RPMI8226 (cell line): ENCODE results near the gene XRCC3.

Experiments used
- DNase-seq: peaks from one replicate; pipeline ENCODE4 v3.0.0-alpha.2; 2015

The XRCC3 gene

DNA sequence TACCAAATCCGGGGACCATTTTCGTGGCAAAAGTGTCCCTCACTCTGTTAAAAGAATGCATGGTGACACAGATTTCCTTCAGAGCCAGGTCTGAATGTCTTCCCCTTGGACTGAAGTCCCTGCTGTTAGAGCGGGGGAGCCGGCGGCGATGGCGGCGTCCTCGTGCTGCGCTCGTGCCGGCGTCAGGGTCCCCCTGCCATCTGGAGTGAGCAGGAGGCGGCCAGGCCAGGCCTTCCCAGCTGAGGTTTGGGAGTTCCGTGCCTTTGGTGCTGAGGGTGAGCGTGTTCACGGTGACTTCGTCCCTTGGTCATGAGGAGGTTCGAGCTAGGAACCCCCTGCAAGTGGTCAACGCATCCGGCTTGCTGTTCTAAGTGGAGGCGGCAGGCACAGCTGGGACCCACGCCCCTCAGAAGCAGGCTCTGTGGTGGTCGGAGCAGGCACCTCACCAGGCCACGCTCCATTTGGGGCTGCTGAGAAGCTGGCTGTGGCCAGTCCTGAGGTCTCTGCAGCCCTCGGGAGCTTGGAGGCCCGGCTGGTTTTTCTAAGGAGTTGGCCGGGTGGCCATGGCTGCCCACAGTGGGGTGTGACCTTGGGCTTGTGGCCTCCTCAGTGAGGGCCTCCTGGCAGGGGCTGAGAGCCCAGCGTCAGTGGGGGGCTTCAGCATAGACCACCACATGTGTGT is 9.9 kb upstream of the XRCC3 start:
- no peak for DNase-seq

DNA sequence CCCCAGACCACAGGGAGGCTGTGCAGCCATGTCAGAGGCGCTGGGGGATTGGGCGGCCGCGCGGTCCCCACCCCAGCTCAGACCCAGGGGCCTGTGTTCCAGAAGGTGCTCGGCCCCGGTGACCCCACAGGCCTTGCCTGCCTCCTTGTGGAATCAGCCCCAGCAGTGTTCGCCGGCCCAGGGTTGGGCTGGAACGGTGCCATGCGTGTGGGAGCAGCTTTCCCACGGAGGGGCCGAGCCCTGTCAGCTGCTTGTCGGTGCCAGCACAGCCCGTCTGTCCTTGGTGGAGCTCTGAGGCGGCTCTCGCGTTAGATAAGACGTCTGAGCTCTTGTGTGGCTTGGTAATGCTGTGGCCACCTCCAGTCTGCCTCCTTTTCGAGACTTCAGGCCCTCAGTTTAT is 8.9 kb upstream of the XRCC3 start:
- no peak for DNase-seq

DNA sequence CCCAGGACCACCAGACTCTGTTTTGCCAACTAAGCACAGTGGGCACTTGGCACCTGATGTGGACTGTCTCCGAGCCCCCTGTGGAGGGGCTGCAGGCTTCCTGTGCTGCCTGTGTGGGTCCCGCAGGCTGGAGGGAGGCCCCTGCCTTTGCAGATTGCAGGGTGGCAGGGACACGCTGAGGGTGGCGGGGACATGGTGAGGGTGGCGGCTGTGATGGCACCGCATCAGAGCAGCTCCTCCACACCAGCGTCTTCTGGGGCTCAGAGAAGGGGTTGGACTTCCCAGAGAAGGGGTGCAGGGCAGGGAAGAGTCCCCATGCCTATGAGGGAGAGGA is 8.5 kb upstream of the XRCC3 start:
- DNase-seq, result no peak

DNA sequence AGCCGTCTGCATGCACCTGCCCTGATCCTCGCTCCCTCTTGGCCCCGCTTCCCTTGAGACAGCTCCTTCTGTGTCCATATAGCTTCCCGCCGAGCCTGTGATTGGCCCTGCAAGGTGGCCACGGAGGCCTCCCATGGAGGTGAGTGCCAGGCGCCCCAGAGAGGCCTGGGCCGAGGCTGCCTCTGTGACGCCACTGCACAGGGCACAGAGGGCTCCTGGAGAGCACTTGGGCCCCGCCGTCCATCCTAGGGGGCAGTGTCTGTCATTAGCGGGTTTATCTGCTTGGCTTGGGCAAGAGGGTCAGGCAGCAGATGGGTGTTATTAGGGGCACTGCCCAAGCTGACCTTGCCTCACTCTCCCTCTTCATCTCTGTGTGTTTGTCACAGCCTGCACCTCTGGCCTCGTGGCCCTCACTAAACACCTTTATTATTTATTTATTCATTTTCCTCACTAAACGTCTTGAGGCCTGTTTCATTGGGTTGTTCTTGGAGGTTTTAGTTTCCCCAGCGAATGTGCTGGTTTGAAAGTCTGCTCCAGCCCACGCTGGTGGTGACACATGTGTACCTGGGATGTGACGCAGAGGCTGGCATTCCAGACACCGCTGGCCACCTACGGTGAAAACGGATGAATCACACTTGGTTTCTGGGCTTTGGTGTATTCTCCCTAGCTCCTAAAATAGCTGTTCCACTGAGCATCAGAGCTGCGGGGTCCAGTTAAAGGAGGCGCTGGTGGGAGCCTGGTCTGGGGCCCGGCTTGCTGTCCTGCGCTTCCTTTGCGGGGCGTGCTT is 6.3 kb upstream of the XRCC3 start:
- no peak for DNase-seq

DNA sequence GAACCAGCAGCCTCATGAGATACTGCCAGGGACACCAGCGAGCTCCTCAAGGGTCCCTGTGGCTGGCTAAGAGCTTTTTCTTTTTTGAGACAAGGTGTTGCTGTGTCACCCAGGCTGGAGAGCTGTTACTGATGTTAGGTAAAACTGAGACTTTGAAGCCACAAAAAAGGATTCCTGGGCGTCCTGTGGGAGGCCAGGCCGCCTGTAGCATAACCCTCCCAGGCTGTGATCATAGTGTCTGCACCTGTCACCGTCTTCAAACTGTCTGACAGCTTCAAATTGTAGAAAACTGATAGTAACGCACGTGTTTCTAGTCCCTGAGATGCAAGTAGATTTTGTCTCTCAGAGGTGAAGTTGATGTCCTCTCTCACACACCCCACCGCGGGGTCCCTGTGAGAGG is 4.5 kb upstream of the XRCC3 start:
- no peak for DNase-seq

DNA sequence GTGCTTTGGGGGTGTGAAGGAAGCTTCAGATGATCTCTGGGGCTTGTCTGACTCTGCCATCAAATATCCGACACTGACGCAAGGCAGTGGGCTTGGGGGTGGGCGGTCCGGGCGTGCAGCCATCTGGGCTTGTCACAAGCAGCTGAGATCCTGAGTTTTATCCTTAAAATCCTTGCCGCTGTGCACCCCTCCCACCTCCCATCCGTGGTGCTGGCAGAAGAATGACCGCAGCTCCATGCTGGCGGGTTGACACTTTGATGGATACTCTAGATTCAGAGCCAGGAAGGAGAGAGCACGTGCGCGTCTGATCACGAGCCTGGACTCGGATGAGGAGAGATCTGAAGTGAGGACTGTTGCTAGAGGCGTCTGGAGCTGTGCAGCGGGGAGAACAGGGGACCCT is 3.3 kb upstream of the XRCC3 start:
- DNase-seq, result no peak

DNA sequence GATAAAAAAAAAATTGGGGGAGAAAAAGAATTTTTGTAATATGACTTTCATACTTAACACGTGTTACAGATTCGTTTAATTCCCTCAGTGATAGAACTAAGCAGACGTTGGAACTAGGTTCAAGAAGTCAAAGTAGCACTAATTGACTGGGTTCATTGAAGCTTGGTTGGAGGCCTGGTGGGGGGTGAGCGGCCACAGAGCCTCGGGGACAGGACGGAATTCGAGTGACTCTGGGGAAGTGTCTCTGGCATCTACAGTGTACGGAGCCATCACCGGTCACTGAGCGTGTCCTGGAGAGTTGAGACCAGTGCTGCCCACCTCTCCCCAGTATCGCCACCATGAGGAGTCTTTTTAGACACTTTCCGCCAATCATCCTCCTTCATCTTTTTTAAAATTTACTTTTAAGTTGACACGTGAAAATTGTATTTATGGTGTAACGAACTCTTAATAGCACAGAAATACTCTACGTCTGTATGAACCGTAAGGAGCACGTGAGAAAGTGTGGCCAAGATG is 1.7 kb upstream of the XRCC3 start:
- DNase-seq, result no peak

DNA sequence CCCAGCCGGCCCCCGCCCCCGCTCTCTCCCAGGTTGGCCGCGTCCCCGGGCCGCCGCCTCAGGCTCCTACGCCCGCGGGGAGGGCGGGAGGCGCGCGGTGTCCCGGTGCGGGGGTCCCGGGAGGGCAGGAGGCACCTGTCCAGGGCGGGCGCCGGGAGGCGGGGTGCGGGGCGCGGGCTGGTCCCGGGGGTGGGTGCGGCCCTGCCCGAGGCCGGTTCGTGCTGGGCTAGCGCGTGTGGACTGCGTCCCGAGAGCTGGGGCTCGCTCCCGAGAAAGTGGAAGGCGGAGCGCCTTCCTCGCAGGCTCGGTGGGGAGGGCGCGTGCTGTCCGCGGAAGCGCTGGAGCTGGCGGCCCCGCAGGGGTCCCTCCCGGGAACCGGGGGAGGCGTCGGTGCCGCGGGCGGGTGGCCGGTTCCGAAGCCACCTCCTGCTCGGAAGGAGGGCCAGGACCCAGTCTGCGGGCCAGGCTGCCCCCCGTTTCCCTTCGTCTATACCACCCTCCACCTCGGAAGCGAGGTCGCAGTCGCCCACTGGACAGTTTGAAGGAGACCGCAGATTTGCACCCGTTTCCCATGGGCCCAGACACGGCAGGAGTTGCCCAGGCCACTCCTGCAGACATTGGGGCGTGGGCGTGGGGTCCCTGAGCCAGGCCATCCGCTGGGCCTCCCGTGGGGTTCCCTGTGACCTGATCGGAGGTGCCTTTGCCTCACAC is 995 bp upstream of the XRCC3 start:
- peak; percentile 29 for DNase-seq

DNA sequence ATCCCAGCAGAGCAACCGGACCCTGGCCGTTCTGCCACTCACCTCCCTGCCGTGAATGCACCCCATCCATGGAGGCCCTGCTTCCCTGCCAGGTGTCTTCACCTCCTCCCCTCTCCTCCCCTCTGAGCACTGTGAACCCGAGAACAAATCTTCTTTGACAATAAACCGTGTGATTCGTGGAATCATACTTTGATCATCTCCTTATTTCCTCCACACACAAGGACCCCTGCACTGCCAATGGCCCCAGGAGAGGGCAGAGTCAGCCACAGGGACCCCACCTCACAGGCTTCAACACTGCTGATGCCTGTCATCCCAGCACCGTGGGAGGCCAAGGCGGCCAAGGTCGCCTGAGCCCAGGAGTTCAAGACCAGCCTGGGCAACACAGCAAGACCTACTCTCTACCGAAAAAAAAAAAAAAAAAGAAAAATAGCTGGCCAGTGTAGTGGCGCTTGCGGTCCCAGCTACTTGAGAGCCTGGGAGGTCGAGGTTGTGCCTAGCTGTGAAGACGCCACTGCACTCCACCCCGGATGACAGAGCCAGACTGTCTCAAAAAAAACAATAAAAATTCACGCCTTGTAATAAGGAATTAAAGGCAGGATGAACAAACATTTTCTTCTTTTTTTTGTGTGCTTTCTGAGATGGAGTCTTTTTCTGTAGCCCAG is 1.1 kb downstream of the XRCC3 start:
- DNase-seq, result no peak

DNA sequence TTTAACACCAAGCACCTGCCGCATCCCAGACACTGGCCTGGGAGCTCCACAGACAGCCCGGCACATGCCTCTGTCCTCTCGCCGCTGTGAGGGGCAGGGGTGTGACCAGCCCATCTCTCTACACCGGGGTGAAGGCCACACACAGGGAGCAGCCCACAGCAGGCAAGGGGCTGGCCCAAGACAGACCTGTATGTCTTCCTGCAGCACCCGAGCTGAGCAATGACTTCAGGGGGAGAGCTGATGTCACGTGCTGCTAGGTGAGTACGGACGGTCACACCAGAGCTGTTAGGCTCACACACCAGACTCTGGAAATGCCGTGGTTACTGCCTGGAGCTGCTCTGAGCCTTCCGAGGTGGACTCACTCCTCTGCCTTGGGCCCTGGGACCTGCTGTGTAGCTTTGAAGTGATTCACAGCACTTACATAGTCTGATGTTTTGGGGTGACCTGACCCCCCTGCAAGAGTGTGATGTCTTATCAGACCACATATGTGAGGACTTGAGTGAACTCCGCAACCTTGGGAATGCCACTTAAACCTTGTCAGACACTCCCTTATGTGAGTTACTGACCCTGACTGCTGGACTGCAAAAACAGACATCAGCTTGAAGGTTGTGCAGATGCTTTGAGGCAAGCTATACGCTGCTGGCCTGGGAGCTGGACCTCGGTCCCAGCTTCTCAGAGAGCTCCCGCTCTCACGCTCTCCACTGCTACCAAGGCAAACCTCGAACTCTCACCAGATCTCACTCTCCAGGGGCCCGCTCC is 1.8 kb downstream of the XRCC3 start:
- DNase-seq, result no peak

DNA sequence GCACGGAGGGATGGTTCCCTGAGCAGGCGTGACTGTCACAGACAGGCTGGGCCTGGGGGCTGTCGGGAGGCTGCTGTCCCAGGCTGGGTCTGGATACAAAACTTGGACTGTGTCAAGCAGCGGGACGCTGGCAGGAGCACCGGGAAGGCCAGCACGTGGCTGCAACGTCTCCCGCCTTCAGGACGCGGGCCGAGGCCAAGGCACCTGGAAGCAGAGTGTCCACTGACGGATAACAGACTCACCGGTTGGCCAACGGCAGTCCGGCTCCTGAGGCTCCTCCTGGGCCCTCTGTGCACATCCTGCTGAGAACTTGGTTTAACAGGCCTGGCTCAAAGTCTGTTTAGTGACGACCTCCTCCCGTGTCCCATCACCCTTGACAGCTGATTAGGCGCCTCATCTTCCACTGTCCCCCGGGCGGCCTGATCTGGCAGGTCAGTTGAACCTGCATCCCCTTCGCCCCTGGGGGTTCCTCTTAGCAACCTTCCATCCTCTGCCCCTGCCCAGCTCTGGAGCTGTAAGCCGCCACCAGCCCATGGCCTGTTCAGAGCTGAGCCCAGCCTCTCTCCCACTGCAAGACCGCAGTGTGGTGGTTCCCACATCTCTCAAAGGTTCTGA is 2.5 kb downstream of the XRCC3 start:
- DNase-seq, result no peak

DNA sequence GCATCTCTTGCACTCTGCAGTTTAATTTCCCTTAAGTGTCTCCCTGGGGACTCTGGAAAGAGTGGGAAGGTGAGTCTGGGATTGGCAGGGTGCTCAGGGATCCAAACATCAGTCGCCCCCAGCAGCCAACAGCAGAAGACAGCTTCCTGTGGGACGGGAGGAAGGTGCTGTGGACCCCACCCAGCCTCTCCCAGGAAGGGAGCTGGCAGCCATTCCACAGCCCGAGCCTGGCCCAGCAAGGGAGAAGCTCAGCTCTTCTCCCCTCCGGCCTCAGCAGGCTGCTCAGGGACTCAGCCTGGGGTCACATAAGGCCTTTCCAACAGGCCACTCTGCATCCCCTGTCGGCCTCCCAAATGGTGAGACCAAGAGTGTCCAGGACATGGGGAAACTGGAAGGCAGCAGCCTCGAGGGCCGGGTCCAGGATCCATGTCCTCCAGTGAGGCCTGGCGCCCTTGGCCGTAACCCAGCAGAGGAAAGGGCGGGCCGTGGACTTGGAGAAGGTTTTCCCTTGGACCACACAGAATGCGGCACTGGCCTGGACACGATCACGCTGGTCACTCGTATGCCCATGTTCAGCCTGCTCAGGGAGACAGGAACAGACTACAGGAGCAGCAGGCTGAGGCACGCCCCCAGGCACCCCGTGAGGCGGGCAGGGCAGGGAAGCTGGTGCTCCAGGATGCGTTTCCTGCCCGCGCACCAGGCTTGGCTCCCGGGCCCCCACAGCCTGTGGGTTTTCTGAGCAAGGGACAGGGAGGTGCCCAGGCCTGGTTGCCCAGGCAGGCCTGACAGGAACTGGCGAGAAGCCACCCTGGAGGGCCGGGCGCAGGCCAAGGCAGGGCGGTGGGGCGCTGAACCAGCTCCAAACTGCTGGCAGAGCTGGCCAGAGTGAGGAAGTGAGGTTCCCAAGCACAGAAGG is 3.5 kb downstream of the XRCC3 start:
- DNase-seq, result no peak

DNA sequence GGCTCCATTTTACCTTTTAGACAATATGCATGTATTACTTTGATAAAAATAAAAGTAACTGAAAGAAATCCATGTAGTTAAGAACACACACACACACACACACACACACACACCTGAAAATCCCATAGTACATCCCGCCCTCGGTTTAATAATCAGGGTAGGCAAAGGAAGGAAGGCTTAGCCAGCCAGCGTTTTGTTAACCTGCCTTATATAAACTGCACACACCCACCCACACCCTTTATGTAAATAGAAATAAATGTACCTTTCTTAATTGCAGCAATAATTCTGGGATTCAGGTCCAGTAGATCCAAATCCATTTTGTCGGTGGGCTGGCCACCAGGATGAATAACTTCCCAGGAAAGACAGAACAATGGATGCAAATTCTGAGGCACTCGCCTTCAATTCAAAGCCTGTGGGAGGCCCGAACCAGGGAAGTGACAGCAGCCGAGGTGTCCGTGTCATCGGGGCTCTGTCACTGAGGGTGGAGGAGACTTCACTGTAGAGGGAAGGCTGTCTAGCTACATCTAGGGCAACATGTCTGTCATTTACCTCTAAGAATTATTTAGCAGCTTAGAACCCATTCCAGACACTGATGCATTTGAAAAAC is 4.4 kb downstream of the XRCC3 start:
- no peak for DNase-seq

DNA sequence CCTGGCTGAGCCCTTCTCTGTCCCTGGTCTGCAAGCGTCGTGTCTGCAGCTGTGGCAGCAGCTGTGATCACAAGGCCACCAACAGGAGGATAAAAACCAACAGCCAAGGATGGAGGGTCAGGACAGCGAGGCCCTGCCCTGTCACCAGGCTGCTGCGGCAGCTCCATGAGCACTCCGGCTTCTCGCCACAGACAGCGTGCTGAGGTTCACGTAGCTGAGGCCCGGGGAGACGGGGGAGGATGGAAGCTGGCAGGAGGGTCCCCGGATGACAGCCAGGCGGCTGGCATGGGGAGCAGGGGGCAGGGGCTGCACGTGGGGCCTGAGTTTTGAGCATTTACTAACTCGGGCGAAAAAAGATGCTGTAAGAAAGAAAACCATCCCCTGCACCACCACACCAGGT is 5.4 kb downstream of the XRCC3 start:
- DNase-seq, result no peak

DNA sequence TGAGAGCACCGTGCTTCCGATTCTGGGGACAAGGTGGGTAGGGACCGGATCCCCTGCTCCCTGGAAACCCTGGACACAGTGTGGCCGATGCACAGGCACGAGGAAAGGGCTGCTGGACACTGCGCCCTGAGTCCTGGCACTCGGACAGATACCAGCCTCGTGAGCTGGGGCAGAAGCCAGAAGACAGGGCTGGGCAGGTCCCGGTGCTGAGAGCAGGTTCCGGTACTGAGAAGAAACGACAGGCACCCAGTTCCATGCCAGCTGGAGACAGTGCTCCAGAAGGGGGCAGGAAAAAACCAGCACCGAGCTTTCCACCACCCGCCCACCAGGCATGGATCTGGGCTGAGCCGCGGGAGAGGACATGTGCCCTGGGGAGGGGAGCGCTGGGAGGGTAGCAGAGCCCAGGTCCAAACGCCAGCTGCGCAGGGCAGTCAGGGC is 6.5 kb downstream of the XRCC3 start:
- DNase-seq, result no peak

DNA sequence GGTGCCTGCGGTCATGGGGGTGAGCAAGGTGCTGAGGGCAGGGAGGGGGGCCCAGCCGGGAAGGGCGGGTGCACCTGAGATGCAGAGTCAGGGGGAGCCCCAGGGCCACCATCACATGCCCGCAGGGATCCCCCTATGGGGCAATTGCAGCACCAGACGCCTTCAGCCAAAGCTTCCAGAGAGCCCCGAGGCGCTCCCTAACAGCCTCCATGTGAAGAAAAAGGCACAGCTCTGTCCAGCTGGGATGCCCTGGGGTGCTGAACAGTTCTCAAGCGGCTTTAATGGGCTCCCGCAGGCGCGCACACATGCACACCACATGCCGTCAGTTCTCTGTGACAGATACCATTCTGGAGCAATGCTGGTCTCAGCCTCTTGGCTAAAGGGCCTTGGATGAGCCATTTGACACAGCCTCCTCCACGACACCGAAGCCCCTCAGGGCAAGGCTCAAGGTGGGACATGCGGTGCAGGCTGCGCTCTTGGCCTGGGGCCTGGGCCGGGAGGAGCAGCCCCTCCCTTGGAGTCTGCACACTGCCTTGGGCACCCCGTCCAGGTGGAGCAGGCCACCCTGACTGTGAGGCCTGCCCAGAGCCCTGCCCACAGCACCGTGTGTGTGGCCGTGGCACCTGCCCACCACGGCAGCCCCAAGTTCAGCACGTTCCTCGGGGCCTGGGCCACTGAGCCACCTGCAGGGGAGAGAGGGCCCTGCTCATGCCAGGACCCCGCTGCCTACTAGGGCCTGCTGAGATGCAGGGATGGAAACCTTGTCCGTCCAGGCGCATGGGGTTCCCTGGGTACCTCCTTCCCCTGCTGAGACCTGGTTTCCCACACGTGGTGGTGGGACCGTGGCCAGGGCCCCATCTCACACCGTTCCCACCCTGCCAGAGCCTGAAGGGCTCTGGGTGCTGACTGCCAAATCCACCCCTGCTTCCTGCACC is 7.7 kb downstream of the XRCC3 start:
- DNase-seq, result no peak

DNA sequence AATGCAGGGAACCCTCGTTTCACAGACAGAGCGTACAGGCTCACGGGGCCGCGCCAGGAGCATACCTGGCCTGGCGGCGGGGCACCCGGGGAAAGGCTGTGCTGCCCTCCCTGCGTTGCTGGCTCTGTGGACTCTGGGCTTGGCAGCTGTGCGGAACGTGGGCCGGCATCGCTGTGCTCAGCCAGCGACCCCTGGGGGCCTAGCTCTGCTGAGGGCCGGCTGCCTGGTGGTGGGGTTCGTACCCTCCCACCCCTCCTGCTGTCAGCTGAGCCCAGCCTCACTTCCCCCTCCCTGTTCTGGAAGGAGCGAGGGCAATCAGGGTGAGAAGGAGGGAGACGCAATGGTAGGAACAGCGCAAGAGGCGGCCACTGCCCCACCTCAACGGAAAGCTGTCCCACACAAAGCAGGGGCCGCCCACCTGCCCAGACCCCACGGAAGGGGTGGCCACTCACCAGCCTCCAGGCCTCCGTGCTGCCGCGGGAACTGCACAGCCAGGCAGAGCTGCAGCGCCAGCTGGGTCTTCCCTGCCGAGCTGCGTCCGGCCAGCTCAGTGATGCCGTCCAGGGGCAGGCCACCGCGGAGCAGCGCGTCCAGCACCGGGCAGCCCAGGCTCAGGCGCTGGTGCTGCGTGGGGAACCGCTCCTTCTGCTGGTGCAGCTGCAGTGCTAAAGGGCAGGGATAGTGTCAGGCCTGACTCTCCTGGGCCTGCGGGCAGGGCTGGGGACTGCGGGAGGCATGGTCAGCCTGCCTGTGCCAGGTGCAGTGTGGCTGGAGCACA is 8.5 kb downstream of the XRCC3 start:
- DNase-seq, result no peak

DNA sequence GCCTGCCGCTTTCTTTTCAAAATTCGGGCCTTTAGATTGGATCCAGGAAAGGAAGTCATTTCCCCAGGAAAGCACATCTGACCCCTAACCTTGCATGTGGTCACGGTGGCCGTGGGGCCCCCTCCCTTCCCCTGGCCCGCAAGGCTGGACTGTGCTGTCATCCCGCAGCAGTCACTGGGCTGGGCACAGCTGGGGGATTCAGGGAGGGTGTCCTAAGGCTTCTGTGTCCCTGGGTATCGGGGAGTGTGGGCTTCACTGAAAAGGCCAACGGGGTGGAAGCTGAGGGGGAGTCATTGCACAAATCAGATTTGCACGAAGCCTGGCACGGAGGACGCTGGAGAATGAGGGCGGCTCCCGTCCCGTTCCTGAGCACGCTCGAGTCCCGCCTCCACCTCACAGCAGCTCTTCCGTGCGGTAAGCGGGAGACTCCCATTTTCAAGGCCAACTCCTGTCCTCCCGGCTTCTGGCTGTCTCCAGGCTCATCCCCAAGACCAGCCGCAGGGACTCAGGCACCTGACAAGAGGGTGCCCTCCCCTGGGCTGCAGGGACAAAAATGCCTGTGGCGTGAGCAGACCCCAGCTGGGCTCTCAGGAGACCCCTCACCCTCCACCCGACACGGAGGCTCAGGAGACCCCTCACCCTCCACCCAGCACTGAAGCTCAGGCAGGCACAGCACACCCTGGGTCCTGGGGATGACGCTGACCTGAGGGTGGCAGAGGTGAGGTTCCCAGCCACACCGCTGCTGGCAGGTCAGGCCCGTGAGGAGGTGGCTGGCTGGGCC is 9.6 kb downstream of the XRCC3 start:
- no peak for DNase-seq
